Activated T-helper 17 cell treated with anti-CD3 and anti-CD28 coated beads, Interleukin-2, amount 50 U/mL, for 72 hours (primary cell): Measurements from ENCODE around the gene MROH8. TPM values are rescaled to one million over a fixed set of nuclear protein-coding genes. Genes with fewer than 3 reads are reported as not detected.
"Not testable (repeated sequence)": the region's sequence is repeated elsewhere in the genome, so short reads cannot be mapped to it uniquely, and the experiment has no call there.

Experiments
- ATAC-seq: fragments of 150-1000 bp; cut with Tn5 transposase; replicated peaks from 2 replicates; pipeline ENCODE4 v1.10.0; 2021; ENCODE audit warnings: mild to moderate bottlenecking, moderate library complexity
- H3K27ac Mint-ChIP-seq: one replicate; pipeline ENCODE4 v1.8.0; 2022; ENCODE audit warnings: mixed read lengths
- H3K27me3 Mint-ChIP-seq: one replicate; pipeline ENCODE4 v1.8.0; 2022; ENCODE audit warnings: mixed read lengths
- H3K36me3 Mint-ChIP-seq: one replicate; pipeline ENCODE4 v1.8.0; 2022; ENCODE audit warnings: low read depth, mild to moderate bottlenecking, mixed read lengths
- H3K4me1 Mint-ChIP-seq: one replicate; pipeline ENCODE4 v1.8.0; 2022; ENCODE audit warnings: mixed read lengths
- H3K4me3 Mint-ChIP-seq: one replicate; pipeline ENCODE4 v1.8.0; 2022; ENCODE audit warnings: mild to moderate bottlenecking, mixed read lengths
- H3K9me3 Mint-ChIP-seq: one replicate; pipeline ENCODE4 v1.8.0; 2022; ENCODE audit warnings: mixed read lengths
- total RNA-seq, 2 donors: library from RNA; stranded (reverse); gene quantifications; one replicate each; pipeline ENCODE4 v1.2.3, GENCODE V29; 2022

Gene MROH8
- total RNA-seq, 2 donors from 2014 or later = 0.32 to 2.0 TPM

- Mint-ChIP-seq H3K4me1 (peaks cover 4% of the 10 kb centered on the region), H3K4me3 (no peak overlapping the region), H3K27me3 (no peaks in the 10 kb centered on the region), H3K27ac (peak overlapping the region; percentile 57), H3K9me3 (no peaks in the 10 kb centered on the region), H3K36me3 (no peaks in the 10 kb centered on the region)
- ATAC-seq = peak; percentile 78
Observed at GRCh38 chr20:37111926-37112455, 67.4 kb downstream of the MROH8 start.

- no peaks in the 10 kb centered on the region for H3K9me3 Mint-ChIP-seq
- H3K36me3 Mint-ChIP-seq = no peaks in the 10 kb centered on the region
- H3K27ac Mint-ChIP-seq = no peak overlapping the region
- no peaks in the 10 kb centered on the region for H3K27me3 Mint-ChIP-seq
- no peak for ATAC-seq
- peaks cover 4% of the 10 kb centered on the region for H3K4me1 Mint-ChIP-seq
- H3K4me3 Mint-ChIP-seq = no peak overlapping the region
Observed at GRCh38 chr20:37108676-37109075, 70.7 kb downstream of the MROH8 start.

GRCh38 chr20:37102571-37102970 lies 76.8 kb downstream of the MROH8 start:
- no peaks in the 10 kb centered on the region for H3K4me1 Mint-ChIP-seq
- H3K4me3 Mint-ChIP-seq = no peak overlapping the region
- no peaks in the 10 kb centered on the region for H3K9me3 Mint-ChIP-seq
- no peak for ATAC-seq
- no peaks in the 10 kb centered on the region for H3K36me3 Mint-ChIP-seq
- H3K27me3 Mint-ChIP-seq = no peaks in the 10 kb centered on the region
- no peak overlapping the region for H3K27ac Mint-ChIP-seq

GRCh38 chr20:37096415-37097041 lies 82.8 kb downstream of the MROH8 start:
- Mint-ChIP-seq H3K27ac (peak overlapping the region; percentile 100), H3K36me3 (peaks cover 39% of the 10 kb centered on the region), H3K4me3 (peak overlapping the region; percentile 99), H3K9me3 (no peaks in the 10 kb centered on the region), H3K4me1 (peaks cover 12% of the 10 kb centered on the region), H3K27me3 (no peaks in the 10 kb centered on the region)
- peak; percentile 11 for ATAC-seq

- Mint-ChIP-seq H3K4me1 (peaks cover 12% of the 10 kb centered on the region), H3K27me3 (no peaks in the 10 kb centered on the region), H3K36me3 (peaks cover 46% of the 10 kb centered on the region), H3K9me3 (no peaks in the 10 kb centered on the region), H3K27ac (peak within 1 kb of the TSS; percentile 100), H3K4me3 (peak within 1 kb of the TSS; percentile 99)
- peak; percentile 83 for ATAC-seq
Observed at GRCh38 chr20:37095599-37096414, 83.5 kb downstream of the MROH8 start, which contains the start of gene RBL1. Gene RBL1, minus strand, starts transcription at chr20:37095997. Its CDS starts 69 bp downstream, at chr20:37095928.

- ATAC-seq = peak; percentile 66
- peak overlapping the region; percentile 100 for H3K27ac Mint-ChIP-seq
- H3K9me3 Mint-ChIP-seq = no peaks in the 10 kb centered on the region
- H3K27me3 Mint-ChIP-seq = no peaks in the 10 kb centered on the region
- peaks cover 12% of the 10 kb centered on the region for H3K4me1 Mint-ChIP-seq
- peak overlapping the region; percentile 99 for H3K4me3 Mint-ChIP-seq
- peaks cover 52% of the 10 kb centered on the region for H3K36me3 Mint-ChIP-seq
Observed at GRCh38 chr20:37095108-37095598, 84.2 kb downstream of the MROH8 start.

GRCh38 chr20:37090407-37090806 lies 88.9 kb downstream of the MROH8 start:
- no peaks in the 10 kb centered on the region for H3K27me3 Mint-ChIP-seq
- H3K9me3 Mint-ChIP-seq = no peaks in the 10 kb centered on the region
- peaks cover 12% of the 10 kb centered on the region for H3K4me1 Mint-ChIP-seq
- no peak overlapping the region for H3K4me3 Mint-ChIP-seq
- ATAC-seq = no peak
- H3K36me3 Mint-ChIP-seq = peaks cover 92% of the 10 kb centered on the region
- H3K27ac Mint-ChIP-seq = no peak overlapping the region

- Mint-ChIP-seq H3K27ac (no peak overlapping the region), H3K9me3 (no peaks in the 10 kb centered on the region), H3K4me1 (peaks cover 20% of the 10 kb centered on the region), H3K36me3 (peaks cover 88% of the 10 kb centered on the region), H3K27me3 (no peaks in the 10 kb centered on the region), H3K4me3 (no peak overlapping the region)
- no peak for ATAC-seq
Observed at GRCh38 chr20:37081717-37082289, 97.5 kb downstream of the MROH8 start.

GRCh38 chr20:37077009-37077408 lies 102.3 kb downstream of the MROH8 start:
- ATAC-seq = no peak
- Mint-ChIP-seq H3K4me1 (peaks cover 14% of the 10 kb centered on the region), H3K36me3 (peaks cover 78% of the 10 kb centered on the region), H3K4me3 (no peak overlapping the region), H3K27ac (no peak overlapping the region), H3K27me3 (no peaks in the 10 kb centered on the region), H3K9me3 (no peaks in the 10 kb centered on the region)

GRCh38 chr20:37075932-37076685 lies 103.2 kb downstream of the MROH8 start:
- no peak for ATAC-seq
- no peak overlapping the region for H3K27ac Mint-ChIP-seq
- H3K36me3 Mint-ChIP-seq = peaks cover 78% of the 10 kb centered on the region
- H3K9me3 Mint-ChIP-seq = no peaks in the 10 kb centered on the region
- H3K4me3 Mint-ChIP-seq = no peak overlapping the region
- H3K27me3 Mint-ChIP-seq = no peaks in the 10 kb centered on the region
- peaks cover 19% of the 10 kb centered on the region for H3K4me1 Mint-ChIP-seq

GRCh38 chr20:37072293-37073196 lies 106.8 kb downstream of the MROH8 start:
- peaks cover 60% of the 10 kb centered on the region for H3K36me3 Mint-ChIP-seq
- no peak for ATAC-seq
- peaks cover 10% of the 10 kb centered on the region for H3K4me1 Mint-ChIP-seq
- peak overlapping the region; percentile 57 for H3K27ac Mint-ChIP-seq
- no peaks in the 10 kb centered on the region for H3K9me3 Mint-ChIP-seq
- no peaks in the 10 kb centered on the region for H3K27me3 Mint-ChIP-seq
- peak overlapping the region; percentile 57 for H3K4me3 Mint-ChIP-seq

- no peaks in the 10 kb centered on the region for H3K9me3 Mint-ChIP-seq
- H3K36me3 Mint-ChIP-seq = peaks cover 62% of the 10 kb centered on the region
- peak overlapping the region; percentile 57 for H3K4me3 Mint-ChIP-seq
- H3K4me1 Mint-ChIP-seq = peaks cover 12% of the 10 kb centered on the region
- H3K27ac Mint-ChIP-seq = peak overlapping the region; percentile 57
- no peaks in the 10 kb centered on the region for H3K27me3 Mint-ChIP-seq
- ATAC-seq = peak; percentile 91
Observed at GRCh38 chr20:37071481-37071911, 107.9 kb downstream of the MROH8 start.

- H3K27me3 Mint-ChIP-seq, H3K9me3 Mint-ChIP-seq, ATAC-seq, H3K27ac Mint-ChIP-seq, H3K4me3 Mint-ChIP-seq: not testable (repeated sequence)
- Mint-ChIP-seq H3K4me1 (peaks cover 15% of the 10 kb centered on the region), H3K36me3 (peaks cover 70% of the 10 kb centered on the region)
Observed at GRCh38 chr20:37069563-37069962, 109.8 kb downstream of the MROH8 start.
